SK-N-DZ (cell line): ENCODE data around the gene NFE2.

Source experiments
- DNase-seq: peaks from one replicate; pipeline ENCODE4 v3.0.0-alpha.2; 2015; ENCODE audit warnings: low spot score
- small RNA-seq, 2 experiments: library from RNA; depleted of rRNA; stranded (forward); fragments of <200 nt; gene quantifications; one replicate each; pipeline ENCODE3, GENCODE V24; 2014

NFE2 gene

DNA sequence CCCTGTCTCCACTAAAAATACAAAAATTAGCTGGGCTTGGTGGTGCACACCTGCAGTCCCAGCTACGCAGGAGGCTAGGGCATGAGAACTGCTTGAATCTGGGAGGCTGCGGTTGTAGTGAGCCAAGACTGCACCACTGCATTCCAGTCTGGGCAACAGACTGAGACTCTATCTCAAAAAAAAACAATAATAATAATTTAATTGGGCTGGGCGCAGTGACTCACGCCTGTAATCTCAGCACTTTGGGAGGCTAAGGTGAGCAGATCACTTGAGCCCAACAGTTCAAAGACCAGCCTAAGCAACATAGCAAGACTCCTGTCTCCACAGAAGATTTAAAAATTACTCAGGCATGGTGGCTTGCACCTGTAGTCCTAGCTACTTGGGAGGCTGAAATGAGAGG lies 47.6 kb downstream of the NFE2 start:
- no peak for DNase-seq

- DNase-seq = peak; percentile 49
These were observed 49.0 kb downstream of the NFE2 start for GRCh38 chr12:54251667-54252284.

DNA sequence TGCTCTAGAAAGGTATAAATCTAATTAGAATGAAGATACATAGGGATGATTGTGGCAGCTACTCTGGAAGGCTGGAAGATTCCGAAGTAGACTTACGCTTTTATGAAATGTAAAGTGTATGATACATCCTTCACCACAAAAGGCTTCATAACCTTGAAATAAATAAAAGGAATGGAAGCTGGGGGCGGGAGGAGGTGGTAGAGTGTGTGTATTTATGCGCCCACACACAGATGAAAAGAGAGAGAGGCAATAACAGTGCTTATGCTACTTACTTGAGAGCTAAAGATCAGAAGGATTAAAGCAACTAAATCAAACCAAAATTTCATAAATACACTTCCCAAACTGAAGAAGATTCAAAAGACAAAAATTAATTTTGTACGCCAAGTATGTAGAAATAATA lies 51.3 kb downstream of the NFE2 start:
- DNase-seq = no peak

DNA sequence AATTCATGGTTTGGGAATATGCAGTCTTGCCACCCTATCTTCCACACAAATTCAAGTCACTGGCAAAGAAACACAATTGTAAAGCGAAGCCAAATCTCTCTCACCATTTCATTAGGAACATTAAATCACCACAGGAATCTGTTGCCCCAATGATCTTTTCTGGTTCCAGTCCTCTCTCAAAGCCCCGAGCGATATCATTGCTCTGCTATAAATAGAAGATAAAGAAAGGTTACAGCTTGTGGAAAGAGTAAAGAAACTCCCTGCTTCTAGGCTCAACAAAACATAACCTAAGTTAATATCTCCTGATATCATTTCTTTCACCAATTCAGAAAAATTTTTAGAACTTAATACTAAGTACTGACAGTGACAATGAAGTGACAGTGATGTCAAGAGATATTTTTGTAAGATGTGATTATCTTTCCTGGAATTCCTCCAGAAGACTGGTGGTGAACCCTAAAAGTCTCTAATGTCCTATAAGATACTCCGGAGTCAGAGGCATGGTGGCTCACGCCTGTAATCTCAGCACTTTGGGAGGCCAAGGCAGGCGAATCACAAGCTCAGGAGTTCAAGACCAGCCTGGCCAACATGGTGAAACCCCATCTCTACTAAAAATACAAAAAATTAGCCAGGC lies 54.7 kb downstream of the NFE2 start:
- DNase-seq = no peak

Small RNAs within 50 kb of the gene (small RNA-seq; reads per million reads assigned to genes)
- gene MIR148B = 8.0 to 174 reads per million in 2 experiments
- gene RN7SL390P = 0 reads per million in 2 experiments
- 0 reads per million in 2 experiments for gene RN7SL744P
- gene RNU6-950P = 0 reads per million in 2 experiments
